HG02973 (cell line): Measurements from ENCODE around the gene ADRM1.

Experiments used
- ATAC-seq: cut with Tn5 transposase; IDR thresholded peaks from one replicate; pipeline ENCODE4 v1.9.1; 2021; ENCODE audit warnings: moderate library complexity; ENCODE audit not compliant: unreplicated experiment

ADRM1 gene

DNA sequence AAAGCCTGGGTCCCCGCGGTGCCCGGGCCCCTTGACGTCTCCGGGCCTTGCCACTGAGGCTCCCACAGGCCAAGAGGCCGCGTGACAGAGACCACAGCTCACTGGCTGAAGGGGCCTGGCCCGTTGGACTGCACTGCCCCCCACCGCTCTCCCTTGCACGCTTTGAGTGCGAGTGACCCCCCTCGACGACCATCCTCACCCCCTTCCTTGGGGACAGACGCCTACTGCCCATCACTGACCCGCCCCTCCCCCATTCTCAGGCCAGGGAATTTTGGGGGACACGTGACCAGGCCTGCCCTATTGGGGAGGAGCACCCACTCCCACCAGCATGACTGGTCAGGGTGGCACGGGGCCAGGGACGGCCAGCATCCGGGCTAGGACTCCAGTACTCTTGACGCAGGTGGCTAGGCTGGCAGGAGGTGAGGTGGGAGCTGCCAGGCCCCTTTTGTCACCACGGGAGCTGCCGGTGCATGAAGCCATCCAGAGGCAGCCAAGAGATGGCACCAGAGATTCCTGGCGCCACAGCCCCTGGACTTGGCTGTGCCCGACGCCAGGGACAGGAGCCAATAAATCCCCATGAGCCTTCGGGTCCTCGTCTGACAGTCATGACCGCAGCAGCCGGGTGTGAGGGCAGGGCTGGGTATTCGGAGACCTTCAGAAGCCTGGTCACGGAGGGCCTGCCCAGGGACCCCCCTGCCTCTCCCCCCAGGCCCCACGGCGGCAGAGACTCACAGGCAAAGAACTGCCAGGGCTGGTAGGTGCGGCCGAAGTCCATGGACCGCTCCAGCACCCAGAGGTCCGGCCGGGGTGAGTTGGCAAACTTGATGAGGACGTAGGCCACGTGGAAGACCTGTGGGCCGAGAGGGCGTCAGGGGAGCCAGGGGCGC is 49.8 kb downstream of the ADRM1 start:
- no peak for ATAC-seq

DNA sequence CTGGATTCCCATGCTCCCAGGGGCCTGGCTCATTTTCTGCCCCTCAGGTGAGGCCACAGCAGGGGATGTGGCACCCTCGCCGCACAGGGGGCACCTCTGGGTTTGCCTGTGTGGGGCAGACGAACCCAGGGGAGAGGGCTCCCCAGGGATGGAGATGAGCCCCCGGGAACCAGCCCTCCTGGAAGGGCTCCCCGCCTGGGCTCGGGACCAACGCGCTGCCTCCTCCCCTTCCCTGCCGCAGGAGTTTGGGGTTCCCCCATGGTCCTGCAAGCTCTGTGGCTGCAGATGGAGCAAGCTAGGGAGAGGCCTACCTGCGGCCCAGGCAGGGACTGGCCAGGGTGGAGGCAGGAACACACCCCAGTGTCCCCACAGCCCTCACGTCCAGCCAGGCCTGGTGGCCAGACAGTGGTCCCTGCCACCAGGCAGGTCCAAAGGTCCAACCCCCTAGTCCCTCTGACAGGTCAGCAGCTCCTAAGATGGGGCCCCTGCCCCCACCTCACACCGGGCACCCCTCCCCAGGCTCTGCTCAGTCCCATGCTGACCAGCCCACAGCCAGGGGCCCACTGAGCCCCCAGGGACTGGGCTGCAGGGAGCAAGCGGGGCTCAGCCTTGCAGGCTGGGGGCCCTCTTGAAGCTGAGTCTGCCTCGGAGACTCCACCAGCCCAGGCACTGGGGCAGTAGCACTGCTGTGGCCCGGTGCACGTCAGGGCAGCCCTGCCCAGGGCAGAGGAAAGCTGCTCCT is 50.7 kb downstream of the ADRM1 start:
- no peak for ATAC-seq

DNA sequence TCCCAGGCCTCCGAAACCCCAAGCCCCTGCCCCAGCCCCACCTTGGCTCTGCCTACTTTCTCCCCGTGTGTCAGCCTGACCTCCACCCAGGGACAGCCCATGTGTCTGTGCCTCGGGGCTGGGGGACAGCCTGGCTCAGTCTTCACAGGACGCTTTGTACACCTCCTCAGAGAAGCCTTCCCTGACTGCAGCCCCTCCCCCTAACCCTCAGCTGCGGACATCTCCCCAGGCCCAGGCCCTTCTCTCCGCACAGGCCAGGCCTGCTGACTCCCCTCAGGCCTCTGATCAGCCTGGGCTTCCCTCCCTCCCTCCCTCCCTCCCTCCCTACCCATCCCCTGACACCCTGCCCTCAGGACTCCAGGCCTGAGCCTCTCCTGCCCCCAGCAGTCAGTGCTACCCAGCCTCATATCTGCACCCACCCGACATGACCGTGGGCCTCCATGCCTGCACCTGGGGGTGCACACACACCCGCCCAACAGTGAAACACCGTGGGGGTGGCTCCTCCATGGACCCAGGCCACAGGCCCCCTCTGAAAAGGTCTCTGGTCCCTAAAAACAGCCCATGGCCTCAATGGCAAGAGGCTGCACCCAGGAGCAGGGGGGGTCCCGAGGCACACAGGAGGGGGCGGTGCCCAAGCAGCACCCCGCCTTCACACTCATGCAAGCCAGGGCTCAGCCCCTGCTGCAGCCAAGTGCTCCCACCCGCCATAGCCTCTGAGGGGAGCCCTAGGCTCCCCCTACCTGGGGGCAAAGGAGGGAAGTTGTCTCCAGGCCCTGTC is 51.4 kb downstream of the ADRM1 start:
- ATAC-seq = no peak

DNA sequence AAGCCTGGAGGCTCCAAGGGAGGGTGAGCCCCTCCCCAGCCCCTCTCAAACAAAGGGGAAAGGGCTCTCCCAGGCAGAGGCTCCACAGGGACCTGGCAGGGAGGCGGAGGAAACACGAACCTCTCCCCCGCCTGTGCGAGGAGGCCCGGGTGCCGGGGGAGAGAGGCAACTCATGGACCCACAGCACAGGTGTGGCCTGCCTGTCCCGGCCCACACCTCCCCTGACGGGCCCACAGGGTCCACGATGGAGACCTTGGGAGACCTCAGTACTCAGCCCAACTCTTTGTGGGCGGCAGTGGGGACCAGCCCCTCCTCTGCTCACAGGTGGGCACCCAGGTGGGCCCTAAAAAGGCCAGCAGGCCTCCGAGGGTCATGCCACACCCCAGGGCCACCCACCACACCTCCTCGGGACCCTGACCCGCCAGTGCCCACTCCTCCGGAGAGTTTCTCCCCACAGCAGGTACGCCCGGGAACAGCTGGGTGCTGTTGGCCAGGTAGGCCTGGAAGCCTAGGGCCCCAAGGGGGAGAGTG is 52.1 kb downstream of the ADRM1 start:
- ATAC-seq = no peak

DNA sequence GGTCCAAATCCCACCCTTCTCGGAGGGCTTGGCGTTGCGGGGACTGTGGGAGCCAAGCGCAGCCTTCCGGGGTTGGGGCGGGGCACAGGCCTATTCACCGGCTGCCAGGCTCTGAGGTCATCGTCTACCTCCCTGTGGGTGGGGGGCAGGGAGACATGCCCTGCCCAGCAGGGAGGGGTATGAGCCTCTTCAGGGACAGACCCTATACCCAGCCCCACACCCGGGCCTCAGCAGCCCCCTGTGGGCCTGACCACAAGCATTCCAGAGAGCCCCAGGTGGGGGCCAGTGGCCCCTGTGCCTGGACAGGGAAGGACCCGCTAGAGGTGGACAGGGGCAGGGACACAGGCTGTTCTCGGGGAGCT is 52.7 kb downstream of the ADRM1 start:
- ATAC-seq = no peak

DNA sequence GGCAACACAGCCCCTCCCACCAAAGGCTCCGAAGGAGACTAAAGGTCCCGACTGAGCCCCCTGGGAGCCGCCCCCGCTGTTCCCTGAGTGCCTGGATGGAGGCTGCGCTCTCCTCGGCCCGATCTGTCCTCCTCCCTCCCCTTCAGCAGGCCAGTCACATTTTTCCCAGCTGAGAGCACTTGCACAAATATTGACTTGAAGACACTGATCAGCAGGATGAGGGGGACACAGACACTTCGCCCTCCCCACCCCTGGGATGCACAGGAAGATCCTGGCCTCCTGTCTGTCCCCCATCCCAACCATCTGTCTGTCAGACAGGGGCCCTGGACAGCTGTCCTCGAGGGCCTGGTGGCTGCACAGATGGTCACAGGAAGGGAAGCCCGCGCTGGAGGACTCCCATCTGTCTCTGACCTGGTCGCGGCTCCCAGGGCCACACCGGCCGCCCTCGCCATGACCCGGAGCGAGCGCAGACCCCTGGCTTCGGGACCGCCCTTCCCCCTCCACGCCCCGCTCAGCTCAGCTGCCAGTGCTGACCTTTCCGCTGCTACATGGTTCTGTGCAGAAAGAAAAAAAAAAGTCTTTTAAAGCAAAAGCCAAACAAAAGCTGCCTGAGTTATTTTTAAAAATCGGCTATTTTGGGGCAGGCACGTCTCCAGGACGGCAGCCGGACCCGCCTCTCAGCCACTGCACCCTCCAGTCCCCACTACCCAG is 53.2 kb downstream of the ADRM1 start:
- ATAC-seq = no peak

DNA sequence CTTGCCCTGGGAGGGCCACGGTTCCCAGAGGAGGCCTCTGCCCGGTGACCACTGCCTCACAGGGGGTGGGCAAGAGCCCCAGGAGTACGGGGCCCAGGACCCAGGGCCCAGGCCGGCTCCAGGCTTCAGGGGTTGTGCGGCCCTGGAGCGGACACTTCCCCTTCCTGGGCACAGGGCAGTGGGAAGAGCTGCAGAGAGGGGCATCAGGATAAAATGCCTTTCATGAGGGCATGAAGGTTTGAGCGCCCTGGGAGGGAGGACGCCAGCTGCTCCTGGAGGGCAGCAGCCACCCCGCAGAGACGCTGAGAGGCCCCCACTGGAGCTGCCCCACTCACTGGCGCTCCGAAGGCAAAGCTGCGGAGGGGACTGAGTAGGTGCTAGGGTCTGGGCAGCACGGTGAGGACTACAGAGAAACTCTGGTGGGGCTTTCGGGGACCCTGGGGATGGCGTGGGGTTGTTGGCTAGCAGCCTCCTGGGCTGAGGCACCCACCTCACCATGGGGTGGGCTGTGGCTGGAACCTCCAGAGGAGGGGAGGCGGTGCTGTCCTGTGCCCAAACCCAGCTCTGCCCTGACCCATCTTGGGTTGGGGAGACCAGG is 53.9 kb downstream of the ADRM1 start:
- no peak for ATAC-seq

DNA sequence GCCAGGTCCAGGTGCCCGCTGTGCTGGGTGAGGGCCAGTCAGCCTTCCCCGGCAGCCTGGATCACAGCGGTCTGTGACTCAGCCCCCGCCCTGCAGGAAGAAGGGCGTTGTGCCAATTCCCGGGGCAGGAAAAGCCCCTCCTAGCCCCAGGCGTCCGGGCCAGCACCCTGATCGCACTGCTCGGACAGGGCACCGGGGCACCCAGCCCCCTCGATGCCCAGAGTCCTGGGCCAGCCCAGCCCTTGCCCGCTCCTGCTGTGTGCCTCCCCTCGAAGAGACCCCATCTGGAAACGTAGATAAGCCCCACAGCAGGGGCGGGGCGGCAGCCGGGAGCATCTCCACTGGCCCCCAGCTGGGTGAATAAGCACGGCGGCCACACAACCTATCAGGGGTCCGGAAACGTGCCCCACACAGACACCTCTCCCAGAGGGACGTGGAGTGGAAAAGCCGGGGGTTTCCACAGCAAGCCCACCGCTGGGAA is 54.4 kb downstream of the ADRM1 start:
- no peak for ATAC-seq

DNA sequence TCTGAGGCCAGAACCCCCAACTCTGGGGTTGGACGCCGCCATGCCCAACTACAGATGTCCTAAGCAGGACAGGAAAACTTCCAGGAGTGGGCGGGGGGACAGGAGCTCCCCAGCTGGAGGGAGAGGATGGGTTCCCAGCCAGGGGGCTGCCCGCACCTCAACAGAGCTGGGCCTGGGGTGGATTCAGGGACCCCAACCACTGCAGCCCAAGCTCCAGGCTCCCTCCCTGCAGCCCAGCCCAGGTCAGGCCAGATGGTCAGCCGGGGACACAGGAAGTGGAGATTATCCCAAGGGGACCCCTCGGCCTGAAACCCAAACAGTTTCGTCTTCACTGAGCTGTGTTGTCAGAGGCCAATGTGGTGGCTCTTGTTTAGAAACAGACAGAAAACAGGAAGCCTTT is 54.9 kb downstream of the ADRM1 start:
- no peak for ATAC-seq
